ENCODE results near the gene FRMD4B. TPM values are rescaled to one million over a fixed set of nuclear protein-coding genes. Genes with fewer than 3 reads are reported as not detected.
"Not testable (repeated sequence)": the region's sequence is repeated elsewhere in the genome, so short reads cannot be mapped to it uniquely, and the experiment has no call there.

Gene FRMD4B
- total and polyA plus RNA-seq, 2 experiments from 2014 or later: 6.4 to 12.8 TPM

GRCh38 chr3:69282181-69282580, 103.7 kb downstream of the FRMD4B start (continued):
- no peak for TF ChIP-seq NANOG (IDR thresholded peaks at IDR 0.05; ENCODE audit: borderline replicate concordance)
- no peak for TF ChIP-seq ZNF462 (CRISPR knock-in tag; IDR thresholded peaks at IDR 0.05)
- no peak for TF ChIP-seq EZH2 (IDR thresholded peaks at IDR 0.05; ENCODE audit: low read depth, unreplicated experiment)

GRCh38 chr3:69277403-69277802, 108.5 kb downstream of the FRMD4B start:
- not testable (repeated sequence) for H3K36me3 Mint-ChIP-seq (ENCODE audit: low read depth); H3K4me3 Mint-ChIP-seq; ATAC-seq

GRCh38 chr3:69276884-69277283, 109.0 kb downstream of the FRMD4B start:
- Mint-ChIP-seq H3K27ac (no peak overlapping the region), H3K4me3 (no peak overlapping the region), H3K4me1 (peaks cover 8% of the 10 kb centered on the region), H3K36me3 (ENCODE audit: low read depth) (no peaks in the 10 kb centered on the region; the same call in 2 of the 3 replicates), H3K27me3 (ENCODE audit: insufficient read depth, low read depth, poor library complexity) (peaks cover 1% of the 10 kb centered on the region), H3K9me3 (no peaks in the 10 kb centered on the region)
- Histone ChIP-seq H3K4me1 (ENCODE audit: insufficient read depth) (no peaks in the 10 kb centered on the region; the same call in 1 of the 2 replicates), H3K27ac (ENCODE audit: low read depth) (no peak overlapping the region), H3K4me2 (no peak overlapping the region), H3K36me3 (ENCODE audit: insufficient read depth) (no peaks in the 10 kb centered on the region), H2AFZ (no peak overlapping the region), H3K9me2 (ENCODE audit: insufficient read depth) (peaks cover 5% of the 10 kb centered on the region; the same call in 1 of the 2 replicates), H3K79me2 (replicated peaks; ENCODE audit: insufficient read depth) (no peaks in the 10 kb centered on the region), H3K27me3 (ENCODE audit: insufficient read depth) (no peaks in the 10 kb centered on the region), H3F3A (replicated peaks; ENCODE audit: low read depth) (no peaks in the 10 kb centered on the region), H4K20me1 (replicated peaks; ENCODE audit: insufficient read depth) (no peaks in the 10 kb centered on the region), H3K4me3 (no peak overlapping the region)
- ATAC-seq: peak; percentile 48; the same call in 2 of the 3 replicates
- DNase-seq (ENCODE audit: low spot score): peak; percentile 25
- TF ChIP-seq ZNF331 (CRISPR knock-in tag; IDR thresholded peaks at IDR 0.05; ENCODE audit: low read depth): no peak
- no peak for TF ChIP-seq JUNB (IDR thresholded peaks at IDR 0.05; ENCODE audit: unreplicated experiment)
- no peak for TF ChIP-seq ETS1 (IDR thresholded peaks at IDR 0.05)
- no peak for TF ChIP-seq EZH2phosphoT487 (IDR thresholded peaks at IDR 0.05; ENCODE audit: unreplicated experiment)
- TF ChIP-seq CREB1 (CRISPR knock-in tag; IDR thresholded peaks at IDR 0.05; ENCODE audit: low read depth): no peak
- no peak for TF ChIP-seq CTCF (conservative IDR thresholded peaks at IDR 0.05; ENCODE audit: low read depth in 2 of 2)

More at GRCh38 chr3:69277403-69277802, 108.5 kb downstream of the FRMD4B start:
- H3K4me2 ChIP-seq; H3K36me3 ChIP-seq (ENCODE audit: insufficient read depth); H3K27me3 ChIP-seq (ENCODE audit: insufficient read depth); H3K27ac ChIP-seq (ENCODE audit: low read depth); H3K9me3 Mint-ChIP-seq; H4K20me1 ChIP-seq (replicated peaks; ENCODE audit: insufficient read depth); H3K27ac Mint-ChIP-seq; H2AFZ ChIP-seq; H3K4me3 ChIP-seq; H3K4me1 ChIP-seq (ENCODE audit: insufficient read depth); H3F3A ChIP-seq (replicated peaks; ENCODE audit: low read depth); H3K79me2 ChIP-seq (replicated peaks; ENCODE audit: insufficient read depth); H3K9me2 ChIP-seq (ENCODE audit: insufficient read depth); H3K27me3 Mint-ChIP-seq (ENCODE audit: insufficient read depth, low read depth, poor library complexity); H3K4me1 Mint-ChIP-seq; DNase-seq (ENCODE audit: low spot score): not testable (repeated sequence)
